WTC11 (cell line): Measurements from ENCODE around the gene IPPK. TPM values are rescaled to one million over a fixed set of nuclear protein-coding genes. Genes with fewer than 3 reads are reported as not detected.

Source experiments
- ATAC-seq: fragments of 200-7000 bp; cut with Tn5 transposase; 2 replicates; pipeline ENCODE4 v1.10.0; 2021; ENCODE audit warnings: mild to moderate bottlenecking, moderate library complexity
- CTCF ChIA-PET: fragments of 300-600 bp; sonication (Branson Sonifier 250); formaldehyde crosslinking; loops from one replicate; lab custom pipeline; 2021; ENCODE audit warnings: antibody characterized with exemption; lab: Charles Lee
- POLR2A ChIA-PET: fragments of 350-600 bp; sonication (Branson Sonifier 250); formaldehyde crosslinking; loops from one replicate; lab custom pipeline; 2021; ENCODE audit warnings: antibody characterized with exemption; lab: Charles Lee
- DNase-seq: peaks from one replicate; pipeline ENCODE4 v3.0.0; 2021; ENCODE audit warnings: low spot score
- H3K27ac Mint-ChIP-seq: 2 replicates; pipeline ENCODE4 v1.8.0; 2021; ENCODE audit warnings: mixed read lengths
- H3K27me3 Mint-ChIP-seq: 2 replicates; pipeline ENCODE4 v1.8.0; 2021; ENCODE audit warnings: low read depth, mild to moderate bottlenecking, moderate library complexity, mixed read lengths
- H3K36me3 Mint-ChIP-seq: 2 replicates; pipeline ENCODE4 v1.8.0; 2021; ENCODE audit warnings: mixed read lengths
- H3K4me1 Mint-ChIP-seq: 2 replicates; pipeline ENCODE4 v1.8.0; 2022; ENCODE audit warnings: mixed read lengths
- H3K4me3 Mint-ChIP-seq: 2 replicates; pipeline ENCODE4 v1.8.0; 2021; ENCODE audit warnings: mild to moderate bottlenecking, moderate library complexity, mixed read lengths
- H3K9me3 Mint-ChIP-seq: 2 replicates; pipeline ENCODE4 v1.8.0; 2021; ENCODE audit warnings: mixed read lengths
- ARID4B ChIP-seq: sonication (generic); formaldehyde crosslinking; IDR thresholded peaks from 2 replicates; pipeline ENCODE4 v1.8.0; 2023; ENCODE audit warnings: missing genetic modification reagents, mild to moderate bottlenecking, borderline replicate concordance
- CTCF ChIP-seq: fragments of 200-600 bp; IDR thresholded peaks from 2 replicates; pipeline ENCODE4 v1.8.0; 2022; ENCODE audit warnings: antibody characterized with exemption
- E2F1 ChIP-seq: sonication (generic); formaldehyde crosslinking; IDR thresholded peaks from 2 replicates; pipeline ENCODE4 v1.8.0; 2022; ENCODE audit warnings: mild to moderate bottlenecking, missing genetic modification reagents
- FOXP4 ChIP-seq: sonication (generic); formaldehyde crosslinking; IDR thresholded peaks from 2 replicates; pipeline ENCODE4 v1.8.0; 2022; ENCODE audit warnings: mild to moderate bottlenecking, missing genetic modification reagents
- HMGXB4 ChIP-seq: sonication (generic); formaldehyde crosslinking; IDR thresholded peaks from 2 replicates; pipeline ENCODE4 v1.8.1; 2023; ENCODE audit warnings: mild to moderate bottlenecking, moderate library complexity, missing genetic modification reagents
- JUN ChIP-seq: sonication (generic); formaldehyde crosslinking; IDR thresholded peaks from 2 replicates; pipeline ENCODE4 v1.8.0; 2023; ENCODE audit warnings: mild to moderate bottlenecking, missing genetic modification reagents
- NR1H2 ChIP-seq: sonication (generic); formaldehyde crosslinking; IDR thresholded peaks from 2 replicates; pipeline ENCODE4 v1.9.0; 2021; ENCODE audit warnings: mild to moderate bottlenecking, moderate library complexity, missing genetic modification reagents
- NR3C1 ChIP-seq: sonication (generic); formaldehyde crosslinking; conservative IDR thresholded peaks from 2 replicates; pipeline ENCODE4 v1.8.1; 2023; ENCODE audit warnings: low read depth, mild to moderate bottlenecking, missing genetic modification reagents
- USF2 ChIP-seq: sonication (generic); formaldehyde crosslinking; IDR thresholded peaks from 2 replicates; pipeline ENCODE4 v1.8.1; 2023; ENCODE audit warnings: mild to moderate bottlenecking, missing genetic modification reagents, moderate library complexity
- ZMAT4 ChIP-seq: fragments of 250-450 bp; sonication (Bioruptor Pico); IDR thresholded peaks from 2 replicates; pipeline ENCODE4 v1.9.0; 2021; ENCODE audit warnings: mild to moderate bottlenecking
- ZSCAN18 ChIP-seq: fragments of 250-450 bp; sonication (Bioruptor Pico); IDR thresholded peaks from 2 replicates; pipeline ENCODE4 v2.1.2; 2022; ENCODE audit warnings: mild to moderate bottlenecking, moderate library complexity
- total RNA-seq: library from RNA; stranded (reverse); gene quantifications from 3 replicates; pipeline ENCODE4 v1.2.3, GENCODE V29; 2021

IPPK gene
- total RNA-seq, 1 experiment from 2014 or later = 8.6 TPM

- TF ChIP-seq ARID4B (CRISPR knock-in tag) (no peak), HMGXB4 (CRISPR knock-in tag) (no peak), E2F1 (CRISPR knock-in tag) (no peak), JUN (CRISPR knock-in tag) (no peak), FOXP4 (CRISPR knock-in tag) (no peak), NR3C1 (CRISPR knock-in tag) (no peak), ZMAT4 (CRISPR knock-in tag) (no peak), NR1H2 (no peak), CTCF (no peak)
Observed at GRCh38 chr9:92717201-92718085, 47.5 kb upstream of the IPPK start (continued).

- ATAC-seq = peak; percentile 91
- no peak overlapping the region for H3K4me3 Mint-ChIP-seq
- peak; percentile 97 for DNase-seq
- H3K4me1 Mint-ChIP-seq = no peaks in the 10 kb centered on the region
- peaks cover 58% of the 10 kb centered on the region for H3K36me3 Mint-ChIP-seq
- no peaks in the 10 kb centered on the region for H3K9me3 Mint-ChIP-seq
- no peaks in the 10 kb centered on the region for H3K27me3 Mint-ChIP-seq
- TF ChIP-seq ZSCAN18 (CRISPR knock-in tag) (no peak), CTCF (peak; percentile 96), USF2 (0 out of 2 replicates have a peak, but pooled peaks have one; percentile 10)
- TF ChIP-seq, all 79 proteins: peak for 2
- ChIA-PET CTCF (interaction anchor here (1.0 to 6.3 kb wide), 6 partner anchors 10 to 92 kb away, joined by 3 to 43 read pairs (median 7); no protein-coding TSS in a partner anchor), POLR2A (no interaction called here)
- no peak overlapping the region for H3K27ac Mint-ChIP-seq
Observed at GRCh38 chr9:92716557-92716956, 46.6 kb upstream of the IPPK start.
